HuH-7.5 (cell line): ENCODE data around the gene TSPAN18.
"Not testable (repeated sequence)": the region's sequence is repeated elsewhere in the genome, so short reads cannot be mapped to it uniquely, and the experiment has no call there.

ENCODE experiments used
- DNase-seq: peaks from one replicate; pipeline ENCODE4 v3.0.0; 2011; ENCODE audit warnings: low spot score

TSPAN18 gene

GRCh38 chr11:44868455-44869421, 142.0 kb downstream of the TSPAN18 start:
- no peak for DNase-seq

DNA sequence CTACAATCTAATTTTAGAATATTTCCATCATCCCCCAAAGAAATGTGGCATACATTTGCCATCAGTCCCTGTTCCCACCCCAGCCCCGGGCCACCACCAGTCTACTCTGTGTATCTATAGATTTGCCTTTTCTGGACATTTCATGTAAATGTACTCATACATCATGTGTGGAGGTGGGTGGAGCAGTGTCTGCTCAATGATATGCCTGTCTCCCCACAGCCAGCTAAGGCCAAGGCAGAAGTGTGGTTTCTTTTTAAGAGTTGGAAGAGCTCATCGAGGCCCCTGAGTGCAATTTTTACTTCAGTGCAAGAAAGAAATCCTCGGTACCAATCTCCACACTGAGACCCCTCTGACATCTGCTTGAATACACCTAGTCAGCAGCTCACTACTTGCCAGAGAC, 143.4 kb downstream of the TSPAN18 start:
- no peak for DNase-seq

- DNase-seq: no peak
Observed at GRCh38 chr11:44870615-44871176, 143.9 kb downstream of the TSPAN18 start.

DNA sequence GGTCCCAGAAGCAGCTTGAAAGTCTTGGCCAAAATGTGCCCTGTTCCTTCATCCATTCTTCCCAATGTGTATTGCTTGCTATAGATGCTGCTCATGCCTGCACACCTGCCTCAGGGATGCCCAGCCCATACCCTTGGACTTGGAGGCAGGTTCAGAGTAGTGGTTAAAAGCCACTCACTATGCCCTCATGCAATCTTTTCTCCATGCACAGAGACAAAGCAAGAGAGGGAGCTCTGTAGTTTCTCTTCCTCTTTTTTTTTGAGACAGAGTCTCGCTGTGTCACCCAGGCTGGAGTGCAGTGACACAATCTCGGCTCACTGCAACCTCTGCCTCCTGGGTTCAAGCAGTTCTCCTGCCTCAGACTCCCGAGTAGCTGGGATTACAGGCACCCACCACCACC, 144.9 kb downstream of the TSPAN18 start:
- DNase-seq: not testable (repeated sequence)

DNA sequence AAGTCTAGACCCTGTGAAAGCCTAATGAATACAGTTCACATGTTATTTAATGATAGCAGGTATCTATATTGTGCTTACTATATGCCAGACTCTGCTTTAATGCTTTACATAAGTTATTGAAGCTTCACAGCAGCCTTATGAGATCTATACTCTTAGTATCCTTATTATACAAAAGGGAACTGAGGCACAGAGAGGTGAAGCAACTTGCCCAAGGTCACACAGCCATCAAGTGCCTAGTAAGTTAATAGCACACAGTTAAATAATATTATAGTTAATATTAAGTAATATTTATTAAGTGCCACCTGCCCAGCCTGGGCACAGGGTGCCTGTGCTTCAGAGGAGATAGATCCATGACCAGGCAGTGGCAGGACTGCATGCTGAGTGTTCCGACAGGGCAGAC, 145.8 kb downstream of the TSPAN18 start:
- DNase-seq: no peak

GRCh38 chr11:44873537-44873936, 146.8 kb downstream of the TSPAN18 start:
- no peak for DNase-seq

- DNase-seq: no peak
Observed at GRCh38 chr11:44874284-44874683, 147.5 kb downstream of the TSPAN18 start.

GRCh38 chr11:44875037-44875436, 148.3 kb downstream of the TSPAN18 start:
- no peak for DNase-seq

- no peak for DNase-seq
Observed at GRCh38 chr11:44876194-44876723, 149.5 kb downstream of the TSPAN18 start.

DNA sequence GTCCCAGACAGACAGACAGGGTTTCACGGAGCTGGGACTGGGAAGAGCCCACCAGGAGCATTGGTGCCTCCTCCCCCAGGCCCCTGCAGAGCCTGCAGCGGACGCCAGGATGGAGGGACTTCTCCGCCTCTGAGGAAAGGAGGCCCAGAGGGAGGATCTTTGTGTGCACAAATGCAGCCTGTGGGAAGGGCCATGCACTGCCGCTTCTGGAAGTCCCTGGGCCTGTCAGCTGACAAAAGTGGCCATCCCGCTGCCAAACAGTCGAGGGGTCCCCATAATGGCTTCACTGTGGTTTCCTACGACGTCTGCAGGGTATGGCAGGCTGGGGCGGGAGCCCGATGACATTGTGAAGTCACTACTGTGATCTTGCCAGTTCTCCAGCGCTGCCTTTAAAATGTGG, 150.1 kb downstream of the TSPAN18 start:
- DNase-seq: no peak

- DNase-seq: no peak
Observed at GRCh38 chr11:44877571-44878497, 151.1 kb downstream of the TSPAN18 start.

DNA sequence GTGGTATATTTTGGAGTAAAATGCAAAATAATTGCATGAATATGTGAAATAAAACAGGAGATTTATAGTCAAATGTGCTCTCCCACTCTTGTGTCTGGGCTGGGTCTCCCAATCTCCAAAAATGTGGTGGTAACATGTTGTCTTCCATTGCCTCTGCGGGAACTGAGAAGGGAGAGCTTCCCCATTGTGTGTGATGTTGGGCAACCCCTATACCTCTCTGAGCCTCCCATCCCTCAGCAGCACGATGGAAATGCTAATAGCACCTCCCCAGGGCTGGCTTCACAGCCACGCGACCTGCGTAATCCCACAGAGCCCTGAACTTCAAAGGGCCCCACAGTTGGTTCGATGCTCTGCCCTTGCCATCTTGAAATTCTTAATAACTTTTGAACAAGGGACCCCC, 151.9 kb downstream of the TSPAN18 start:
- no peak for DNase-seq

DNA sequence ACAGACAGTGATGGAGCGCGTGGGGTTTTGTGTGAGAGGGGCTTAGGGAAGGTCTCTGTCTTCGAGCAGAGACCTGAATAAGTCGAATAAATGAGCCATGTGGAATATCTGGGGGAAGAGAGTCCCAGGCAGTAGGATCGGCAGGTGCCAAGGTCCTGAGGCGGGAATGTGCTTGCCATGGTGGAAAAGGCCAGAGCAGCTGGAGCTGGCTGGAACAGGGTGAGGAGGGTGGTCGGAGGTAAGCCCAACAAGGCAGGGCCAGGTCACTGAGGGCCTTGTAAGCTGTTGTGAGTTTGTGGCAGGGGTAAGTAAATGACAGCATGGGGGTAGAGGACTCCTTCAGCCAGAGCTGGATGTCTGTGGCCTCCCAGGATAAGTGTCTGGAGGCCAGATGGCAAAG, 152.7 kb downstream of the TSPAN18 start:
- no peak for DNase-seq

GRCh38 chr11:44880511-44880910, 153.7 kb downstream of the TSPAN18 start:
- DNase-seq: no peak

DNA sequence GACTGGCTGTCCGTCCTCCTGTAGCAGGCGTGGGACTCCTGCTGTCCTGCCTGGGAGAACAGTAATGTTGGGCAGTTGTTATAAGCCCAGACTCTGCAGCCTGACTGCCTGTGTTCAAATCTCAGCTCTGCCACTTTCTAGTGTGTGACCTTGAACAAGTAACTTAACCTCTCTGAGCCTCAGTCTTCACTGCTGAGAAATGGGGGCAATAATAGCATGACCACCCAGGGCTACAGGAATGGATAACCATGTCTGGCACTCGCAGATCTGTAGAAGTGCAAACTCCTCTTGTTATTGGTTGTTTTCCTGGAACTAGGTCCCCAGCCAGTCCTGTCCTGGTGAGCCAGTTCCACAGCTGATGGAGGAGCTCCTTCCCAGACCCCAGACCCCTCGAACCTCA, 154.2 kb downstream of the TSPAN18 start:
- DNase-seq: no peak

DNA sequence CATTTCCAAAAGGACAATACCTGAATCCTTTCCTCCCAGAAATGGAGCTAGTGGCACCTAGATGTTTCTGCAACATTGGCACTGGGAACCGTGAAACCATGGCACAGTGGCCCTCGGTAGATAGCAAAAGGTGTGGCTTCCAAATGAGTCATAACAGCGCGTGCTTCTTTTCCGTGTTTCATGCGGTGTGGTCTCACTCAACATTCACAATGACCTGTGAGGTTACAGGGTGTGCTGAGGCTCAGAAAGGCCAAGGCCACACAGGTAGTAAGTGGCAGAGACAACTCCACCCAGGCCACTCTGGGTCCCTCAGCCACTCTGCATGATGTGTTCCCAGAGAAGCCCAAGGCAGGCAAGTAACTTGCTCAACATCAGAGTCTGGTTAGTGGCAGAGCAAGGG, 156.5 kb downstream of the TSPAN18 start:
- DNase-seq: no peak

DNA sequence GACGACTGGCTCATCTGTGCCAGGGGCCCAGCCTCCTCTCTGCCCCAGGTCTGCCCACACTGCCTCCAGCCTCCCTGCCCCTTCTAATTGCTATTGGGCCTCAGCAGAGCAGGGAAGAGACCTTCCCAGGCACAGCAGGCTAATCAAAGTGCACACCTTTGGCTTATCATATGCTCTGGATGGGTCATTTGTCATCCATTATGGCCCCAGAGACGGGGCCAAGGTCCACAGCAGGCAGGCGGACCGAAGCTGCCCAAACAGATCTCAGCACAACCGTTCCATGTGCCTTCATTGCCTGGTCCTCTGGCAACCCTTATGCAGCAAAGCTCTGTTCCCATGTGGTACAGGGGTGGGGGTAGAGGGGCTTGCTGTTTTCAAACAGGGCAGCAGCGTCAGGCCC, 157.3 kb downstream of the TSPAN18 start:
- DNase-seq: no peak

- no peak for DNase-seq
Observed at GRCh38 chr11:44885065-44885810, 158.5 kb downstream of the TSPAN18 start.

DNA sequence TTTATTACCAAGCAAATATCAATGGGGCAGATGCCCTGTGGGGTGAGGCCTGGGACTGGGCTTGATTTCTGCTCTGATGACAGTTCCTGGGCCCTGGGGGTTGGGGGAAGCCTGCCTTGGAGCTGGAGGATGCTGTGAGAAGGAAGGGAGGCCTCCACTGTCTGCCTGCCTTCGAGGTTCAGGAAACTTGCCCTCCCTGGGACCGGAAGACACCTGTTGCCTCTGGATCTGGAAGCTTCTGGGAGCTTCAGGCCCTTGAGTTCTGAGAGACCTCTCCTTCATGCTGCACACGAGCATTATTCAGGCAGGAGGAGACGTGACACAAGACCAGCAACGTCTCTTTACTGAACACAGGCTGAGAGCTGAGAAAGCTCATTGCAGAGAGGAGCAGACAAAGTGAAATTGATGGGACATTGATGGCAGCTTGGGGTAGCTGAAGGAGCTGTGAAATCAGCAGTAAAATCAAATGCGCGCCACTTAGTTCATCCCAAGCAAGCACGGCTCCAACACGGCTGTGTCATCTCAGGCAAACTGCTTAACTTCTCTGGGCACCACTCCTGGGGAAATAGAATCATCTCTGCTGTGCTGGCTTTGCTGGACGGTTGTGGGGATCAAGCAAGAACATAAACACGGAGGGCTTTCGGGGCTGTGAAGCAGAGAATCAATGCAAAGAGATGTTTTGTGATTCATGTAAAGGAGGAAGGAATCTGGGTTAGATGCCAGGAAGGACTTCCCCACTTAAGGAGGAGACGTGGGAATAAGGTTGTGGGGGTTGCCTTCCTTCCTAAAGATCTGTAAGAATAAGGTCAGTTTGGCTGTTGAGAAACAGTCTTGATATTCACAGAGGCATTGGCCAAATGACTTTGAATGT, 159.4 kb downstream of the TSPAN18 start:
- no peak for DNase-seq

- DNase-seq: no peak
Observed at GRCh38 chr11:44886790-44887140, 160.0 kb downstream of the TSPAN18 start.

- no peak for DNase-seq
Observed at GRCh38 chr11:44887636-44888035, 160.9 kb downstream of the TSPAN18 start.
